ENCODE data around the gene IRX3.

The IRX3 gene

GRCh38 chr16:54291656-54292487 is 5.3 kb upstream of the IRX3 start:
- TF ChIP-seq, protein P1, sequence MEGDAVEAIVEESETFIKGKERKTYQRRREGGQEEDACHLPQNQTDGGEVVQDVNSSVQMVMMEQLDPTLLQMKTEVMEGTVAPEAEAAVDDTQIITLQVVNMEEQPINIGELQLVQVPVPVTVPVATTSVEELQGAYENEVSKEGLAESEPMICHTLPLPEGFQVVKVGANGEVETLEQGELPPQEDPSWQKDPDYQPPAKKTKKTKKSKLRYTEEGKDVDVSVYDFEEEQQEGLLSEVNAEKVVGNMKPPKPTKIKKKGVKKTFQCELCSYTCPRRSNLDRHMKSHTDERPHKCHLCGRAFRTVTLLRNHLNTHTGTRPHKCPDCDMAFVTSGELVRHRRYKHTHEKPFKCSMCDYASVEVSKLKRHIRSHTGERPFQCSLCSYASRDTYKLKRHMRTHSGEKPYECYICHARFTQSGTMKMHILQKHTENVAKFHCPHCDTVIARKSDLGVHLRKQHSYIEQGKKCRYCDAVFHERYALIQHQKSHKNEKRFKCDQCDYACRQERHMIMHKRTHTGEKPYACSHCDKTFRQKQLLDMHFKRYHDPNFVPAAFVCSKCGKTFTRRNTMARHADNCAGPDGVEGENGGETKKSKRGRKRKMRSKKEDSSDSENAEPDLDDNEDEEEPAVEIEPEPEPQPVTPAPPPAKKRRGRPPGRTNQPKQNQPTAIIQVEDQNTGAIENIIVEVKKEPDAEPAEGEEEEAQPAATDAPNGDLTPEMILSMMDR (IDR thresholded peaks at IDR 0.05; ENCODE audit: insufficient read depth, low read depth, low read length, missing control alignments) = no peak
- DNase-seq (ENCODE audit: low read depth) = no peak
- H3K4me3 ChIP-seq (ENCODE audit: low read depth, low read length) = no peak overlapping the region

DNA sequence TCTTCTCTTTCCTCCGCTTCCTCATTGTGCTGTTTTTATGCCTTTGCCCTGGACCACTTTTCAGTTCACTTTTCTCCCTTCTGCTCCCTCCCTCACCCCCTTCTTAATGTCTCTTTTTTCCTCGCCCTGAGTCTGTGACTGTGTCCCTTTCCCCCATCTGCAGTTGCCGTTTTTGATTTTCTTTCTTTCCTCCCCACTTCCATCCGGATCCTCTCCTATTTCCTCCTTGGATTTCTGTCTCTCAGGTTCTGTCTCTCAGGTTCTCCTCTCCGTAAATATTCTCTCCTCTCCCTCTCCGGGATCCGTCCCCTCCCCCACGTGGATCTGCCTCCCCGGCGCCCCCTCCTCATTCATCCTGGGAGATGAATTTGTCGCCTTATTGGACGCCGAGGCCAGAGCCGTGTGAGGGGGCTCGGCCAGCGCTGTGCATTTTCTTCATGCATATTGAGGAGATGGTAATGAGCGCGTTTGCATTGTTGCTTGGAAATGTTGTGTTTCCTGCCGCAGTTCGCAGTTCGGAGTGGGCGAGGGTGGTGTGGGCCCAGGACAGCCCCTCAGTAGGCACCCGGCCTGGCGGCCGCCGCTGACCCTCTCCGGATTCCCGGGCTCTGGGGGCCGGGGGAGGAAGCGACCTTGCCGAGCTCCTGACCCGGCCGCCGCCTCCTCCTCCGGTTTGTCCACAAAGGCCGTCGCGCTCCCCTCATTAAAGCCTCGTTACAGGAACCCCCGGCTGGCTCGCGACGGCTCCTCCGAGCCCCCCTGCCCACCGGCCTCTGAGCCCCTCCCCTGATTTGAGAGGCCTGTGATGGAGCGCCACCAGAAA is 4.5 kb upstream of the IRX3 start:
- no peak overlapping the region for H3K4me3 ChIP-seq (ENCODE audit: low read depth, low read length)
- no peak for DNase-seq (ENCODE audit: low read depth)
- TF ChIP-seq, protein P1 (IDR thresholded peaks at IDR 0.05; ENCODE audit: insufficient read depth, low read depth, low read length, missing control alignments) = no peak

- DNase-seq (ENCODE audit: low read depth) = no peak
- H3K4me3 ChIP-seq (ENCODE audit: low read depth, low read length) = no peak overlapping the region
- TF ChIP-seq, protein P1 (IDR thresholded peaks at IDR 0.05; ENCODE audit: insufficient read depth, low read depth, low read length, missing control alignments) = no peak
These were observed 3.6 kb upstream of the IRX3 start for GRCh38 chr16:54289945-54290832.

DNA sequence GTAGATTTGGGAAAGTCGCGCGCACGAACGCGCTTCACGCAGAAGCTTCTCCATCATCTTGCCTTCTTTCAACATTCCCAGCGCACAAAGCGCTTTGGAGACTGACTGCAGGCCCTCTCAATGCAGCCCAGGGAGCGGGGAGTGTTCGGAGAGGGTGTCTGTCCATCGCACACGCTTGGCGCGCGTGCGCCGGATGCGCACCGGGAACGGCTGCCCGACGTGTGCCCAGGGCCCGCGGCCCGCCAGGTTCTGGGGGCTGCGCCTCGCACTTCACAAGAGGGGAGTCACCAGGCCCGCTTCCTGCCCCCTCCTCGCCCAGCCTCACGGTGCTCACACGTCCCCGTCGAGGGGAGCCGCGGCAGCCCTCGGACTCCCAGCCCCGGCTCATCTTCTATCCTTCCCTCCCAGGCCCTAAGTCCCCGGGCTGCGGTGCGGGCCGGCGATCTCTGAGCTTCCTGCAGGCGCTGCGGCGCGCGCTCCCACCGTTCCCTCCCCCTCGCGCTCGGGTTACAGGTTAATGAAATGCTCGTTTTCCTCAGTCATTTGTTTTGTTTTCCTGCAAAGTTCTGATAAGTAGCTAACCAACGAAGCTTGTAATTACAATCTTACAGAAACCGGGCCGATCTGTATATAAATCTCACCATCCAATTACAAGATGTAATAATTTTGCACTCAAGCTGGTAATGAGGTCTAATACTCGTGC is 2.8 kb upstream of the IRX3 start:
- TF ChIP-seq, protein P1 (IDR thresholded peaks at IDR 0.05; ENCODE audit: insufficient read depth, low read depth, low read length, missing control alignments) = no peak
- no peak for DNase-seq (ENCODE audit: low read depth)
- no peak overlapping the region for H3K4me3 ChIP-seq (ENCODE audit: low read depth, low read length)

DNA sequence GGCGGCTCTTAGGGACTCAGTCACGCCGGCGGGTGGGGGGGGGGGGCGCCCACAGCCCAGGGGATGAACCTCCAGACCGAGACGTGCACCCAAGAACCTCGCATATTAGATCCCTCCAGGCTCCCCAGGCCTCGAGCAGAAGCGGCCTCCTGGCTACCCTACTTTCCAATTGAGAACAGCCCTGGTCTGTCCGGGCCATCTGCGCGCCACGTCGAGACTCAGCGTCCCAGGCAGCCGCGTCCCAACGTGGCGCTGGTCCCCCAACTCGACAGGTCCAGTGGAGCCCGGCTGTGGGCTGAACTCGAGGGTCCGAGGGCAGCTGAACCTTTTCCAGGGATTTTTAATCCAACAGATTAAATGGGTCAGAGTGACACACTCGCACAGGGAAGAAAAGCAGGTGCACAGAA is 2.3 kb upstream of the IRX3 start:
- DNase-seq (ENCODE audit: low read depth) = no peak
- H3K4me3 ChIP-seq (ENCODE audit: low read depth, low read length) = no peak overlapping the region
- TF ChIP-seq, protein P1 (IDR thresholded peaks at IDR 0.05; ENCODE audit: insufficient read depth, low read depth, low read length, missing control alignments) = no peak

All from GM12865 (cell line).